Peyer's patch (tissue), 4 donors: Measurements from ENCODE around the gene GORASP1. TPM values are rescaled to one million over a fixed set of nuclear protein-coding genes. Genes with fewer than 3 reads are reported as not detected.

Experiments
- DNase-seq, 3 donors: peaks; one replicate each; pipeline ENCODE4 v3.0.0-alpha.2; 2017 to 2019
- H3K27ac ChIP-seq, 4 donors: fragments of 200-600 bp; sonication (generic); one replicate each; pipeline ENCODE4 v1.5.1; 2016 to 2019
- H3K27me3 ChIP-seq, 2 donors: fragments of 200-600 bp; sonication (generic); one replicate each; pipeline ENCODE4 v1.5.1; 2019
- H3K36me3 ChIP-seq, 3 donors: fragments of 200-600 bp; sonication (generic); one replicate each; pipeline ENCODE4 v1.5.1; 2016 to 2019
- H3K4me1 ChIP-seq, 4 donors: fragments of 200-600 bp; sonication (generic); one replicate each; pipeline ENCODE4 v1.5.1; 2016 to 2019
- H3K4me3 ChIP-seq, 4 donors: fragments of 200-600 bp; sonication (generic); 1 replicate in 3 of 4; 2 replicates in 1 of 4; pipeline ENCODE4 v1.5.1; 2016 to 2019; ENCODE audit warnings: mild to moderate bottlenecking in 1 of 4
- H3K9me3 ChIP-seq, 4 donors: fragments of 200-600 bp; sonication (generic); one replicate each; pipeline ENCODE4 v1.5.1; 2016 to 2019; ENCODE audit warnings: mild to moderate bottlenecking in 1 of 4
- POLR2A ChIP-seq, 2 donors: fragments of 450-650 bp; IDR thresholded peaks; one replicate each; pipeline ENCODE4 v1.5.1; 2017; ENCODE audit warnings: antibody characterized with exemption in 2 of 2, mild to moderate bottlenecking in 2 of 2, moderate library complexity in 2 of 2
- total RNA-seq, 4 donors: library from RNA; depleted of rRNA; stranded (reverse); fragments of >200 nt; gene quantifications; one replicate each; pipeline ENCODE4 v1.1.0, GENCODE V29; 2016
- TF ChIP-seq, protein P1 (sequence below), 6 experiments: fragments of 450-650 bp in 4 of 6; fragments of 200-600 bp in 2 of 6; sonication (generic) in 1 of 6; IDR thresholded peaks; one replicate each; pipeline ENCODE4 v1.5.1; 2017 to 2019; ENCODE audit warnings: antibody characterized with exemption in 6 of 6, mild to moderate bottlenecking in 3 of 6, moderate library complexity in 1 of 6

GORASP1 gene
- total RNA-seq, 4 donors from 2014 or later, result 85.8 to 145 (median 128) TPM

GRCh38 chr3:39130693-39131265, 23.4 kb upstream of the GORASP1 start:
- Histone ChIP-seq H3K9me3 (no peaks in the 10 kb centered on the region), H3K27ac (no peak overlapping the region), H3K4me3 (no peak overlapping the region), H3K27me3 (no peaks in the 10 kb centered on the region), H3K4me1 (peaks cover 0 to 12% (median 0%) of the 10 kb centered on the region in 4 donors), H3K36me3 (no peaks in the 10 kb centered on the region)
- DNase-seq, result peak in 1 of 3 donors; percentile 14
- TF ChIP-seq, protein P1, sequence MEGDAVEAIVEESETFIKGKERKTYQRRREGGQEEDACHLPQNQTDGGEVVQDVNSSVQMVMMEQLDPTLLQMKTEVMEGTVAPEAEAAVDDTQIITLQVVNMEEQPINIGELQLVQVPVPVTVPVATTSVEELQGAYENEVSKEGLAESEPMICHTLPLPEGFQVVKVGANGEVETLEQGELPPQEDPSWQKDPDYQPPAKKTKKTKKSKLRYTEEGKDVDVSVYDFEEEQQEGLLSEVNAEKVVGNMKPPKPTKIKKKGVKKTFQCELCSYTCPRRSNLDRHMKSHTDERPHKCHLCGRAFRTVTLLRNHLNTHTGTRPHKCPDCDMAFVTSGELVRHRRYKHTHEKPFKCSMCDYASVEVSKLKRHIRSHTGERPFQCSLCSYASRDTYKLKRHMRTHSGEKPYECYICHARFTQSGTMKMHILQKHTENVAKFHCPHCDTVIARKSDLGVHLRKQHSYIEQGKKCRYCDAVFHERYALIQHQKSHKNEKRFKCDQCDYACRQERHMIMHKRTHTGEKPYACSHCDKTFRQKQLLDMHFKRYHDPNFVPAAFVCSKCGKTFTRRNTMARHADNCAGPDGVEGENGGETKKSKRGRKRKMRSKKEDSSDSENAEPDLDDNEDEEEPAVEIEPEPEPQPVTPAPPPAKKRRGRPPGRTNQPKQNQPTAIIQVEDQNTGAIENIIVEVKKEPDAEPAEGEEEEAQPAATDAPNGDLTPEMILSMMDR (IDR thresholded peaks at IDR 0.05), result no peak
- no peak for TF ChIP-seq POLR2A (IDR thresholded peaks at IDR 0.05)

GRCh38 chr3:39130026-39130425, 22.6 kb upstream of the GORASP1 start:
- DNase-seq, result peak in 1 of 3 donors; percentile 39
- no peaks in the 10 kb centered on the region for H3K27me3 ChIP-seq

DNA sequence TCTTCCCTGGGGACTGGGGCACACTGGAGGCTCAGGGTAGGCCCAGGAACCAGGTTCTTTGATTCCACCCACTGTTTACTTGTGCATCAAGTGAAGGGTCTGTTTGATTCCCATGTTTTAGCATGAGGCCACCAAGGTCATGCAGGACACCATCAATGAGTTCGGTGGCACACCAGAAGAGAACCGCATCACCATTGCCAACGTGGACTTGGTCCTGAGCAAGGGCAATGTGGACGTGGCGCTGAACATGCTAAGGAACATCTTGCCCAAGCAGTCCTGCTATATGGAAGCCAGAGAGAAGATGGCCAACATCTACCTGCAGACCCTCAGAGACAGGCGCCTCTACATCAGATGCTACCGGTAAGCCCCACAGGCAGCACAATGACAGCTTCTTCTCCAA, 21.5 kb upstream of the GORASP1 start:
- Histone ChIP-seq H3K27ac (no peak overlapping the region), H3K9me3 (no peaks in the 10 kb centered on the region), H3K27me3 (no peaks in the 10 kb centered on the region), H3K36me3 (no peaks in the 10 kb centered on the region), H3K4me1 (peaks cover 0 to 12% (median 0%) of the 10 kb centered on the region in 4 donors), H3K4me3 (no peak overlapping the region)
- TF ChIP-seq, protein P1 (IDR thresholded peaks at IDR 0.05), result no peak
- TF ChIP-seq POLR2A (IDR thresholded peaks at IDR 0.05), result no peak
- peak in 1 of 3 donors; percentile 31 for DNase-seq

More at GRCh38 chr3:39130026-39130425, 22.6 kb upstream of the GORASP1 start:
- no peak overlapping the region for H3K27ac ChIP-seq
- H3K4me1 ChIP-seq, result peaks cover 0 to 12% (median 0%) of the 10 kb centered on the region in 4 donors
- H3K4me3 ChIP-seq, result no peak overlapping the region
- TF ChIP-seq POLR2A (IDR thresholded peaks at IDR 0.05), result no peak
- TF ChIP-seq, protein P1 (IDR thresholded peaks at IDR 0.05), result no peak
- no peaks in the 10 kb centered on the region for H3K36me3 ChIP-seq
- H3K9me3 ChIP-seq, result no peaks in the 10 kb centered on the region

- Histone ChIP-seq H3K36me3 (no peaks in the 10 kb centered on the region), H3K4me1 (peaks cover 0 to 12% (median 0%) of the 10 kb centered on the region in 4 donors), H3K27me3 (no peaks in the 10 kb centered on the region), H3K4me3 (no peak overlapping the region), H3K9me3 (no peaks in the 10 kb centered on the region), H3K27ac (no peak overlapping the region)
- no peak for TF ChIP-seq POLR2A (IDR thresholded peaks at IDR 0.05)
- TF ChIP-seq, protein P1 (IDR thresholded peaks at IDR 0.05), result no peak
- DNase-seq, result peak in 1 of 3 donors; percentile 2
Observed at GRCh38 chr3:39127908-39128304, 20.5 kb upstream of the GORASP1 start.

- TF ChIP-seq POLR2A (IDR thresholded peaks at IDR 0.05), result no peak
- TF ChIP-seq, protein P1 (IDR thresholded peaks at IDR 0.05), result no peak
- Histone ChIP-seq H3K27me3 (no peaks in the 10 kb centered on the region), H3K4me3 (no peak overlapping the region), H3K9me3 (no peaks in the 10 kb centered on the region), H3K27ac (no peak overlapping the region), H3K4me1 (peaks cover 0 to 12% (median under 1%) of the 10 kb centered on the region in 4 donors), H3K36me3 (no peaks in the 10 kb centered on the region)
- peak in 1 of 3 donors; percentile 36 for DNase-seq
Observed at GRCh38 chr3:39127269-39127907, 20.0 kb upstream of the GORASP1 start.
